Epithelial cell of proximal tubule (primary cell): ENCODE data around the gene COQ2. TPM values are rescaled to one million over a fixed set of nuclear protein-coding genes. Genes with fewer than 3 reads are reported as not detected.
"Not testable (repeated sequence)": the region's sequence is repeated elsewhere in the genome, so short reads cannot be mapped to it uniquely, and the experiment has no call there.

ENCODE experiments used
- DNase-seq: peaks from one replicate; pipeline ENCODE4 v3.0.0-alpha.2; 2011; ENCODE audit warnings: low read depth
- H3K4me3 ChIP-seq: 2 replicates; pipeline ENCODE4 v1.5.1; 2011; ENCODE audit warnings: low read depth, mild to moderate bottlenecking, low read length
- CTCF ChIP-seq: conservative IDR thresholded peaks from 2 replicates; pipeline ENCODE4 v1.5.1; 2012; ENCODE audit warnings: low read depth, mild to moderate bottlenecking, low read length
- total RNA-seq: library from RNA; depleted of rRNA; stranded (reverse); fragments of >200 nt; gene quantifications from 2 replicates; pipeline ENCODE4 v1.2.3, GENCODE V29; 2015

Gene COQ2
- total RNA-seq = 28.8 and 36.4 TPM in 2 replicates

GRCh38 chr4:83284193-83285054 lies at the start of gene COQ2:
COQ2 (minus strand) TSS chr4:83284798; CDS start chr4:83284764, 34 bp downstream.
- DNase-seq = peak; percentile 41
- peak; percentile 8 for TF ChIP-seq CTCF
- H3K4me3 ChIP-seq = peak within 1 kb of the TSS; percentile 75

- no peak for TF ChIP-seq CTCF
- no peak for DNase-seq
- no peak overlapping the region for H3K4me3 ChIP-seq
Measured at GRCh38 chr4:83331956-83332355, 47.4 kb upstream of the COQ2 start.

- H3K4me3 ChIP-seq = no peak overlapping the region
- DNase-seq = no peak
- TF ChIP-seq CTCF = no peak
Measured at GRCh38 chr4:83329521-83330110, 45.0 kb upstream of the COQ2 start.

- TF ChIP-seq CTCF = peak; percentile 32
Measured at GRCh38 chr4:83328521-83329187, 44.1 kb upstream of the COQ2 start.

GRCh38 chr4:83326546-83326945 lies 41.9 kb upstream of the COQ2 start:
- no peak for DNase-seq
- no peak for TF ChIP-seq CTCF
- no peak overlapping the region for H3K4me3 ChIP-seq

More at GRCh38 chr4:83328521-83329187, 44.1 kb upstream of the COQ2 start:
- no peak for DNase-seq
- H3K4me3 ChIP-seq = no peak overlapping the region

GRCh38 chr4:83325306-83325705 lies 40.7 kb upstream of the COQ2 start:
- DNase-seq, H3K4me3 ChIP-seq: not testable (repeated sequence)

GRCh38 chr4:83323136-83323535 lies 38.5 kb upstream of the COQ2 start:
- DNase-seq = no peak
- H3K4me3 ChIP-seq = no peak overlapping the region
- TF ChIP-seq CTCF = no peak
